RPMI8226 (cell line): ENCODE results near the gene ALDH4A1.

Experiments
- DNase-seq: peaks from one replicate; pipeline ENCODE4 v3.0.0-alpha.2; 2015

Gene ALDH4A1

GRCh38 chr1:18902523-18903290 lies at the start of gene ALDH4A1:
Gene ALDH4A1, minus strand, starts transcription at chr1:18902555. Its CDS starts 32 bp downstream, at chr1:18902523.
- DNase-seq = peak; percentile 99

GRCh38 chr1:18951818-18952391 lies 49.5 kb upstream of the ALDH4A1 start:
- DNase-seq = no peak

DNA sequence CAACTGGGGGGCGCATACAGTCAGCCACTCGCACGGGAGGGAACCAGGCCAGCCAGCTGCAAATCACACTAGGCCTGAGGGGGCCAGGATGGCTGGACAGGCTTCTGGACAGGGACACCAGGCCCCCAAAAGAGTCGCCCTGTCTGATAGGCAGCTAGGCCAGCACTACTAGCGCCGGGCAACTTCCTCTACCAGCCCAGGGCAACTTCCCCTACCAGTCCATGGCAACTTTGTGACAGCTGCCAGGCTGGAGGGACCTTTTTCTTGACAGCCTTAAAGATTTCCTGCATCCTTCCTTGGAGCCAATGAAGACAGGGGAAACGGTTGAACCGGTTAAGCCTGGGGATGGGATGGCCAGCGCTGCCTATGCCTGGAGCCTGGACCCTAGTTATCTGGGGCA lies 49.1 kb upstream of the ALDH4A1 start:
- DNase-seq = no peak

- no peak for DNase-seq
Observed at GRCh38 chr1:18950401-18951026, 48.2 kb upstream of the ALDH4A1 start.

DNA sequence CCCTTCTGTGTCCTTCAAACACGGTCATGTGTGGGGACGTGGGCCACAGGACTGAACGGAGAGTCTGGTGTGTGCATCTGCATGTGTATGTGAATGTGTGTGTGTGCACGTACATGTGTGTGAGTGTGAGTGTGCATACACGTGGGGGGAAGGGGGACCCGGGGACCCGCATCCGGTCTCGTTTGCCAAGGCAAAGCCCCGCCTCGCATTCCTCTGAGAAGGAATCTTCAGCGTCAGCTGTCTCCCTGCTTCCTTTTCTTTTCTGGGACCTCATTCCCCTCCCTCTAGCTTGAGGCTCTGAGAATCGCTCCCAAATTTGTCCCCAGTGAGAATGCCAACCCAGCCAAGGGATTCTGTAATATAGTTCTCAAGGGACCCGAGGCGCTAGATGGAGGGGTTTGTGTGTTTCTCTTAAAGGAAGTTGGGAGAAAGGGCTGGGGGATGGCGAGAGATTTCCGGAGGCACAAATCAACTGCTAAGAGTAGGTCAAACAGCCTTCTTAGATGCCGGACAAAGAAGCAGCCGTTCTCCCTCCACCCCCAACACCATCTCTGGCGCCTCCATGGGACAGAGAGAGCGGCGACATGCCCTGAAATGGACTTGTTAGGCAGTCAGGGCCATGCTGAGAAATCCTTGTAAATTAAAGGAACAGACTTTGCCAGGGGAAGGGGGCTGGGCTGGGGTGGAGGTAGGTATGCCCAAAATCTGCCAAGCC lies 47.5 kb upstream of the ALDH4A1 start:
- DNase-seq = no peak

DNA sequence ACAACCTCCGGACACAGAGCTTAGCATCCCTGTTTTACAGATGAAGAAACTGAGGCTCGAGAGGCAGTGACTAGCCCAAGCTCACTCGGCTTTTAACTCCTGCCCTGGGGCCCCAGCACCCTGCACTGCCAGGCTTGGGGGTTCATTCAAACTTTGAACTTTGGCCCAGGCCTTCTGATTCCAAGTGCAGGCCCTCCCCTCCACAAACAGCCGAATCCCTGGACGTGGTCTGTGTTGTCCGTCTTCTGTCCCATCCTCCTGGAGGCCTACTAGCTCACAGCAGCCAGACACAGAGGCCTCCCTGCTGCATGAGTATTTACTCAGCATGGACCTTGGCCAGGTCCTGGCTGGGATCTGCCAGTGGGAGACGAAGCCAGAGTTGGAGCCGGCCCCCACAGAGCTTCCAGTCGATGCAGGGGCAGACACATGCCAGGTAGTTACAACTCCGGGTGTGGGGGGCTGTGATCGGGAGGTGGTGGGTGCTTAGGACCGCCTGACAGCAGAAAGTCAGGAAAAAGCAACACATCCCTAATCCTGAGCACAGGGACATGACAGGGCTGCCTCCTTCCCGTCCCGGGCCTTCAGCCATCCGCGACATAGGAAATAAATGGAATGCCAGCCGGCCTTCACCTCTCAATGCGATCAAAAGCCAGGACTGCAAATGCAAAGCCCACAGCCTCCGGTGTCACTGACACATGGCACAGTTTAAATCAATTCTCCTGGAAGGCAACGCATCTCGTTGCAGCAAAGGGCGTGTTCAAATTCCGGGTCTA lies 46.7 kb upstream of the ALDH4A1 start:
- no peak for DNase-seq

GRCh38 chr1:18948048-18948912 lies 45.9 kb upstream of the ALDH4A1 start:
- no peak for DNase-seq

DNA sequence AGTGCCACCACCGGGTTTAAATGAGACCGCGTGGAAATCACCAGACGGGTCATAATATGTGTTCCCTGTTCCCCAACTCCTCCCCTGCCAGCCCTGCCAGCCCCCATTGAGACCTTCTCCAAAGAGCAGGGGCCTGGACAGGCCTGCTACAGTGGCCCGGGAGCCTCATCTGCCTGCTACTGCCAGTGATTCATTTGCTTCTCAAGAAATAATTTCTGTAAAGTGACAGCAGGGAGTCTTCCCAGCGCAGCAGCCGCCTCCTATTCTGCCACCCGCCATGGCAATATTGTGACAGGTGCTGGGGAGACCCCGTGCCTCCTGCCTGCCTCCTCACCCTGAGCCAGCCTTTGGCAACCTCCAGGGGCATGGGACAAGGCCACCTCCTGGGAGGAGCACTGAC lies 45.2 kb upstream of the ALDH4A1 start:
- DNase-seq = no peak

- DNase-seq = no peak
Observed at GRCh38 chr1:18946550-18947381, 44.4 kb upstream of the ALDH4A1 start.

DNA sequence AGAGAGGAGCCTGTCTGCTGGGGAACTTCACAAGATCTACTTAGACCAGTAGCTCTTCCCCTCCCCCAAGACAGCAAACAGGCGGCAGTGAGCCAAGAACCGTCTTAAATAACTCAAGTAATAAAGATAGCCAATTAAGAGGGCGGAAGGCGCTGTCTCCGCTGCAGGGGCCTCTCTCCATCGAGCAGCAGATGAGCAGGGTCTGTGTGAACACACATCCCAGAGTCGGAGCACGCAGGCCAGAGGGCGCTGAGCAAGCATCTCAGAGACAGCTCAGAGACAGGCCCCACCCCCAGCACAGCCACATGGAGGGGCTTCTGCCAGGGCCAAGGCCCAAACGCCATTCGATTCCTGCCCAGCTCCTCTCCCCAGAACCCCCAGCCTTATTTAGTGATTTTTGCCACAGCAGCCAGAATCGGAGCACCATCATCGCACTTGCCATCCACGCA lies 43.1 kb upstream of the ALDH4A1 start:
- DNase-seq = no peak

DNA sequence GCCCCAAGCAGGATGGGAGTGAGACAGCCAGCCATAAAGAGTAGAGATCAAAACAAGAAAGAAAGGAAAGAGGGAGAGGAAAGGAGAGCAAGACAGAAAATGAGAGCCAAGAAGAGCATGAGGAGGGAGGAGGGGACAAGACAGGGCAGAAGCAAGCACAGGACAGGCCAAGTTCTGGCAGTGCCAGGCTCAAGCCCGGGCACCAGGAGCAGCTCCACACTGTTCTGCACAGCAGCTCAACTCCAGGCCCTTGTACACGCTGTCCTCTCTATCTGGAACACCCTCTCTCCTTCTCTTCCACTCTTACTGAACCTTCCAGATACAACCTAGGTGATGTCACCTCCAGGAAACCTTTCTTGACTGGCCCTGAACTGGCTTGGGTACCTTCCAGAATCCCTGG lies 42.5 kb upstream of the ALDH4A1 start:
- no peak for DNase-seq

DNA sequence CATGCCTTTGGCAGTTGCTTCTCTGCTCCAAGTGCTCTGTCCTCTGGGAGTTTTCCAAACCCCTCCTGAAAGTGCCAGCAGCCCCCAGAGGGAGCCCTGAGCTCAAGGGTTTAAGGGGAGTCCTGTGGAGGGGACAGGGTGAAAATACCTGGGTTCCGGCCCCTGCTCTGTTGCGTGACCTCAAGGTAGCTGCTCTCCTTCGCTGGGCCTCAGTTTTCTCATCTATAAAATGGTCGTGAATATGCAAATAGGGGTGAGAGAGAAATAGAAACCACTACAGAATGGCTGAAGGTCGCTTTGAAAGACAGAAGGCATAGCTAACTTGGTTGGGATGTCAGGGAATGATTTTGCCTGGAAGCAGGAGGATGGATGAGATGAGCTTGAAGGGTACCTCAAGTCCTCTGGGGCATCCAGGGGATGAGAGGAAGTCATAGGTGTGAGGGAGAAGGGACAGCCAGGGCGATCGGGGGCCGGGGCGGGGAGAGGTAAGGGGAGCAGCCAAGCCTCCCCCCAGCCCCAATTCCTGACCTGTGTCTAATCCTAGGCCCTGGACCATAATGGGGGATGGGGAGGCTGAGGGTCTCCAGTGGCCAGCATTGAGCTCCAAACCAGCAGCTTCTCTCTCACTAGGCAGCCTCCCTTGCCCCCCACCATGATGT lies 41.7 kb upstream of the ALDH4A1 start:
- no peak for DNase-seq

GRCh38 chr1:18943162-18943561 lies 40.8 kb upstream of the ALDH4A1 start:
- DNase-seq = no peak

DNA sequence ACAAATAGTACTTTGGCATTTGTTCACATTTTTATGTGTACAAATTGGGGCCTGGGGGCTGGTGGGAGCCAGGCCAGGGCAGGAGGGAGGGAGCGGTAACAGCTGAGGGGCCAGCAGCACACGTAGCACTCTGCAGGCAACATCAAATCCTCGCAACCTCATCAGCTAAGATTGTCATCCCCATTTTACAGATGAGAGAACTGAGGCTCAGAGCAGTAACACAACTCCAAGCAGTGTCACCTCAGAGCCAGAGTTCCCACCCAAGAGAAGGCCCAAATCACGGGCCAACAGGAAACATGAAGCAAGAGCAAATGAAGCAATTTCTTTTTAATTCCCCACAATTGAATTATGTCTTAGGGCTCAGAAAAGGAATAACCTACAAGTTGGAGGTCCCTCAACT lies 40.0 kb upstream of the ALDH4A1 start:
- DNase-seq = no peak

GRCh38 chr1:18941221-18942141 lies 39.1 kb upstream of the ALDH4A1 start:
- DNase-seq = no peak

DNA sequence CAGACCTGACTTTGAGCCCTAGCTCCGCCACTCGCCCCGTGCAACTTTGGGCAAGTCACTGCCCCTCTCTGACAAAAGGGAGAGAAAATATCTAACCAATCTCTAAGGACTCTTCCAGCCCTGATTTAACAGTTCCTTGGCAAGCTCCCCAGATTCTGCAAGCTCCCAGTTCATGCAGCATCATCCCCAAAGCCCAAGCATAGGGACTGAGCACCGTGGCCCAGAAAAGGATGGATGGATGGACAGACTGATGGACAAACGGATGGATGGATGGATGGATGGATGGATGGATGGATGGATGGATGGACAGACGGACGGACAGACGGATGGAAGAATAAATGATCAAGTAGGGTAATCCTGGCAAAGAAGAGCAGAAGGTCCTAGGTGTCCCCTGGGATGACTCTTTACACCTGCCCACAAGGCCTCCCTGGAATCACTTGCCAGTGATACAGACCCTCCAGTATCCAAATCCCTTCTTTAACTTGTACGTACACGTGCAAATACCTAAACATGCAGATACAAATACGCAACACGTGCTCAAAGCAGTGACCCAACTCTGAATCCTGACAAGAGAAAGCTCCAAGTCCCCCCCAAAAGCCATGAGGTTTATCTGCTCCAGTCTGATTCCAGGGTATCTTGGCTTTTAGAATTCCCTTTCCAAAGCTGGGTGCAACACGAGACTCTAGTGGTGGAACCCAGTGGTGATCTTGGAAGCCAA lies 38.1 kb upstream of the ALDH4A1 start:
- DNase-seq = no peak

GRCh38 chr1:18939398-18940302 lies 37.3 kb upstream of the ALDH4A1 start:
- DNase-seq = no peak
